GM10248 (cell line): ENCODE data around the gene ABCG4.

Source experiments
- CTCF ChIA-PET: fragments of 300-600 bp; sonication (Branson Sonifier 250); formaldehyde crosslinking; extraction: SDS; loops from one replicate; lab custom pipeline; 2021; ENCODE audit warnings: antibody characterized with exemption; lab: Yijun Ruan, JAX
- POLR2A ChIA-PET: fragments of 350-650 bp; sonication (Branson Sonifier 250); formaldehyde crosslinking; extraction: SDS; loops from one replicate; lab custom pipeline; 2020; ENCODE audit warnings: antibody characterized with exemption; lab: Yijun Ruan, JAX
- DNase-seq: peaks from one replicate; pipeline ENCODE4 v3.0.0; 2012; ENCODE audit errors: extremely low spot score
- TF ChIP-seq, protein P1 (sequence below): IDR thresholded peaks from 2 replicates; pipeline ENCODE4 v1.5.1; 2012; ENCODE audit warnings: mild to moderate bottlenecking, low read depth; ENCODE audit errors: extremely low read depth, missing control alignments, control extremely low read depth

Gene ABCG4

DNA sequence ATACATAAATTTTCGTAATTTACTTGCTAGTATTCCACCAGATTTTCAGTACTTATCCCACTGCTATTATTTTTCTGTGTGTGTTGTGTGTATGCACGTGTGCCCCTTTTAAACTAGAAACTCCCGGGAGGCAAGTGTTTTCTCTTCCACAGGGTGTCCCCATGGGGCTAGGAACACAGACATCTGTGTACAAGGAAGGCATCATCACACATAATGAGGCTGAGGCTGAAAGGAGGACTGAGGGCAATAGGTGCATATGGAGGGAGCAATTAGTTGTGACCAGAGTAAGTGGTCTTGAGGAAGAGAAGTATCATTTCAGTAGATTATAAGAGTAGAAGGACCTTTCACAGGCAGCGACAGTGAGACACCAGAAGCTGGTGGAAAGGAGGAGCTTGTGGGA, 45.1 kb upstream of the ABCG4 start:
- no peak for DNase-seq
- CTCF ChIA-PET = interaction anchor here (1.1 to 3.6 kb wide), 3 partner anchors 15 to 220 kb away, joined by 3 to 11 read pairs (median 3); no protein-coding TSS in a partner anchor
- TF ChIP-seq, protein P1, sequence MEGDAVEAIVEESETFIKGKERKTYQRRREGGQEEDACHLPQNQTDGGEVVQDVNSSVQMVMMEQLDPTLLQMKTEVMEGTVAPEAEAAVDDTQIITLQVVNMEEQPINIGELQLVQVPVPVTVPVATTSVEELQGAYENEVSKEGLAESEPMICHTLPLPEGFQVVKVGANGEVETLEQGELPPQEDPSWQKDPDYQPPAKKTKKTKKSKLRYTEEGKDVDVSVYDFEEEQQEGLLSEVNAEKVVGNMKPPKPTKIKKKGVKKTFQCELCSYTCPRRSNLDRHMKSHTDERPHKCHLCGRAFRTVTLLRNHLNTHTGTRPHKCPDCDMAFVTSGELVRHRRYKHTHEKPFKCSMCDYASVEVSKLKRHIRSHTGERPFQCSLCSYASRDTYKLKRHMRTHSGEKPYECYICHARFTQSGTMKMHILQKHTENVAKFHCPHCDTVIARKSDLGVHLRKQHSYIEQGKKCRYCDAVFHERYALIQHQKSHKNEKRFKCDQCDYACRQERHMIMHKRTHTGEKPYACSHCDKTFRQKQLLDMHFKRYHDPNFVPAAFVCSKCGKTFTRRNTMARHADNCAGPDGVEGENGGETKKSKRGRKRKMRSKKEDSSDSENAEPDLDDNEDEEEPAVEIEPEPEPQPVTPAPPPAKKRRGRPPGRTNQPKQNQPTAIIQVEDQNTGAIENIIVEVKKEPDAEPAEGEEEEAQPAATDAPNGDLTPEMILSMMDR = no peak
- POLR2A ChIA-PET = no interaction called here

DNA sequence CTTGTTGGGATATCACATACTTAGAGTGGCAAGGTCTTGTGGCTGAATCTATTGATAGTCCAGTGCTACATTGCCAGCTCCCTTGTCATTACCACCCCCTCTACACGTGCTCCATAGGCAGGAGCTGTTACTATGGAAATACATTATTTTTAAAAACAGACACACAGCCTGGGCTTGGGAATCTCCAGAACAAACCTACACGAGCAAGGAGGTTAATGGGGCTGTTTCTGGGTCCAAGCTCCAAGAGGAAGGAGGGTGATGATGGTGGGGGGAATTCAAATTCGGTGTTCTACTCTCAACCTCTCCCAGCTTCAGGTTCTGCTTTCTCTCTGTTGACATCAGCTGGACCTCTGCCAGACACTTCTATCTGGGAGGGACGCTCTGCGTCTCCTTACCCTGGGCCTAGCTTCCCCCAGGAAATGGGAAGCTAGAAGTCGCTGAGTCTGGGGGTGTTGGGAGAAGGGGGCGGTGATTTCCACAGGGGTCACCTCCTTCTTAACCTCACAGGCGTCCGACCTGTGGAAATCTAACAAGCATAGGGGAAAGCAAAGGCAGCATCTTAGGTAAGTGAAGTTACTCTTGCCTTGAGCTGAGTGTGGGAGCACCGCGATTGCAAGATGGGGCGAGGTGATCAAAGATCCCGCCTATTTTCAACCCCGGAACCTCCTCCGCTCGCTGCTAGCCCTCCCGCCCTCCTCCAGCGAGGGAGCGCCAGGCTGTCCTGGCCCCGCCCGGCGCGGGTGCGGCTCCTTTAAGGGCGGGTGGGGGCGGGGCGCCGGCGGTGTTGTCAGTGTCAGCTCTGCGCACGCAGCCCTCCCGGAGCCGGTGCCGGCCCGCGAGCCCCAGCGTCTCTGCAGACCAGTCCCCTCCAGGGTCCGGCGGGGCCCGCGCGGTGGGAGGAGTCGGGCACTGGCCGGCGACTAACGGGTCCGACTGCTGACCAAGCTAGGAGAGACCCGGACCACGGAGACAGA, 42.0 kb upstream of the ABCG4 start, which contains the start of gene C2CD2L:
Gene C2CD2L (plus strand): TSS at position 781 of the 974 bp plus-strand sequence. CDS start 398 bp downstream, outside the sequence.
- ChIA-PET POLR2A (interaction anchor here (0.6 to 4.7 kb wide), 6 partner anchors 10 to 135 kb away, joined by 3 to 41 read pairs (median 4); partner anchors contain the start of genes FOXR1 and HMBS), CTCF (interaction anchor here (0.9 to 1.6 kb wide), 10 partner anchors 12 to 417 kb away, joined by 3 to 7 read pairs (median 4); partner anchors contain the start of gene VPS11)
- TF ChIP-seq, protein P1 = no peak
- peak; percentile 97 for DNase-seq

DNA sequence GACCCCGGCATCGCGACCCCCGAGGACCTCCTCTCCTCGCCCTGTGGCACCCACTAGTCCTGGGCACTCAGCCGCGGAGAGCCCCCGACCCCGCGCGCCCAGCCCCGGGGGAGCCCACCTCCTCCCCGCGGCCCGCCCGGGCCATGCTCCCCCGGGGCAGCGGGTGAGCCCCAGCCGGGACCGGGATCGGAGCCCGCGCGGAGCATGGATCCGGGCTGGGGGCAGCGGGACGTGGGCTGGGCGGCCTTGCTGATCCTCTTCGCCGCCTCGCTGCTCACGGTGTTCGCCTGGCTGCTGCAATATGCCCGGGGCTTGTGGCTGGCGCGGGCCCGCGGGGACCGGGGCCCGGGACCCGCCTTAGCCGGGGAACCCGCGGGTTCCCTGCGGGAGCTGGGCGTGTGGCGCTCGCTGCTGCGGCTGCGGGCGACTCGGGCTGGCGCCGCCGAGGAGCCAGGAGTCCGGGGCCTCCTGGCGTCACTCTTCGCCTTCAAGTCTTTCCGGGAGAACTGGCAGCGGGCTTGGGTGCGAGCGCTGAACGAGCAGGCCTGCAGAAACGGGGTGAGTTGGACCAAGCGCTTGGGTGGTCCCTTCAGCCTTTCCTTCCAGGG, 41.2 kb upstream of the ABCG4 start:
- ChIA-PET POLR2A (interaction anchor here (1.3 to 4.7 kb wide), 2 partner anchors 11 to 13 kb away, joined by 4 to 41 read pairs; a partner anchor contains a TSS), CTCF (interaction anchor here (1.0 to 2.8 kb wide), 7 partner anchors 11 to 213 kb away, joined by 3 to 29 read pairs (median 4); partner anchors contain the start of genes HINFP and VPS11)
- no peak for DNase-seq
- TF ChIP-seq, protein P1 = no peak

DNA sequence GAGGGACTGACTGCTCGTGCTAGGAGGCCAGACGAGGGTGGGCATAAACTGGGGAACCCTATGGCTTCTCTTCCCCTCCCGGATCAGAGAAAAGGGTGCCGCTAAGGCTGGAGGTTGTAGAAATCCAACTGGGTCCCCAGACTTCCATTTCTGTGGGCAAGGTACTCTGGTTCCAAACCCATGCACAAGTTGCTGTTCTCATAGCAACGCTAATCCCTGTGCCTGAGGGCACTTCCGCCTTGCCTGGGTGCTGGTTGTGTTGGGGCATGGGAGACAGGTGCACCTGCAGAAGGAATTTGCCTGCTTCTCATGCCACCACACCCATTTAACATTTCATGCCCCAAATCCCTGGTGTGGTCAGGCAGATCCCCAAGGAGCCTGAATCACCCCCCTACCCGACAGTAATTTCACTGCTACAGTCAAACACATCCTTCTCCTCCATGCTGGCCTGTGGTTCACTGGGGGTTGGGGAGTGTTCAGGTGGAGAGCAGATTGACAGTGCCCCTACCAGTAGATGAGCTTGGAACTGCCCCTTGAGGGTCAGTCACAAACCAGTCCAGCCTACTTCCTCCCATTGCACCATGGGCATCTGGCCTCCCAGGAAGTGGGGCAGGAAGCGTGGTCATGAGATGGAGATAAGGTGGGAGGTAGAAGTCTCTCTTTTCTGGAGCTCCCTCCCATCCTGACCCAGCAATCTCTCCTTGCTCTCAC, 40.6 kb upstream of the ABCG4 start:
- peak; percentile 51 for DNase-seq
- ChIA-PET POLR2A (interaction anchor here (0.5 to 4.7 kb wide), 3 partner anchors 13 to 230 kb away, joined by 3 to 41 read pairs (median 5); partner anchors contain the start of gene HINFP), CTCF (interaction anchor here (1.2 to 2.8 kb wide), 8 partner anchors 8 to 232 kb away, joined by 3 to 29 read pairs (median 4); partner anchors contain the start of genes CBL, HINFP and NLRX1)
- TF ChIP-seq, protein P1 = no peak

DNA sequence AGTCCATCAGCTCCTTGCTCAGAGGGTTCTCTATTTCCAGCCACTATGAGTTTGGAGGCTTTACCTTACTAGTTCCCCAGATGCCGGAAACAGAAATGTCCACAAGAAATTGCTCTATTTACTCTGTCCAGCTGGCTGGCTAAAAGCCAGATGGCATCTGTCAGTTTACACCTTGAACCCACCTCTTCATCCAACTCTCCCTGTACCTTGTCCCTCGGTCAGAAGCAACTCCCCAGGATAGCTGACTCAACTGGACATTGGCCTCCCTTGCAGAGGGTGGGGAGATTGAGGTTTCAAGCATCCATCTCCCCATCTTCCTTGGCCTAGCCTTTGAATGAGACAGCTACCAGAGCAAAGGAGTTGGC, 40.0 kb upstream of the ABCG4 start:
- TF ChIP-seq, protein P1 = no peak
- no peak for DNase-seq
- POLR2A ChIA-PET = interaction anchor here (2.4 to 4.7 kb wide), 2 partner anchors 12 to 14 kb away, joined by 5 to 41 read pairs; partner anchors contain the start of gene HINFP
- CTCF ChIA-PET = interaction anchor here (1.2 to 2.8 kb wide), 9 partner anchors 9 to 231 kb away, joined by 3 to 29 read pairs (median 5); partner anchors contain the start of genes CBL, HINFP and NLRX1
